Measurements from ENCODE around the gene C1QL4. TPM values are rescaled to one million over a fixed set of nuclear protein-coding genes. Genes with fewer than 3 reads are reported as not detected.

Gene C1QL4
- total and polyA plus RNA-seq, 9 of the 15 experiments (the other 6 are each of a cell fraction or from before 2014, with no cell fraction given) = 0.08 to 2.1 (median 0.31) TPM

DNA sequence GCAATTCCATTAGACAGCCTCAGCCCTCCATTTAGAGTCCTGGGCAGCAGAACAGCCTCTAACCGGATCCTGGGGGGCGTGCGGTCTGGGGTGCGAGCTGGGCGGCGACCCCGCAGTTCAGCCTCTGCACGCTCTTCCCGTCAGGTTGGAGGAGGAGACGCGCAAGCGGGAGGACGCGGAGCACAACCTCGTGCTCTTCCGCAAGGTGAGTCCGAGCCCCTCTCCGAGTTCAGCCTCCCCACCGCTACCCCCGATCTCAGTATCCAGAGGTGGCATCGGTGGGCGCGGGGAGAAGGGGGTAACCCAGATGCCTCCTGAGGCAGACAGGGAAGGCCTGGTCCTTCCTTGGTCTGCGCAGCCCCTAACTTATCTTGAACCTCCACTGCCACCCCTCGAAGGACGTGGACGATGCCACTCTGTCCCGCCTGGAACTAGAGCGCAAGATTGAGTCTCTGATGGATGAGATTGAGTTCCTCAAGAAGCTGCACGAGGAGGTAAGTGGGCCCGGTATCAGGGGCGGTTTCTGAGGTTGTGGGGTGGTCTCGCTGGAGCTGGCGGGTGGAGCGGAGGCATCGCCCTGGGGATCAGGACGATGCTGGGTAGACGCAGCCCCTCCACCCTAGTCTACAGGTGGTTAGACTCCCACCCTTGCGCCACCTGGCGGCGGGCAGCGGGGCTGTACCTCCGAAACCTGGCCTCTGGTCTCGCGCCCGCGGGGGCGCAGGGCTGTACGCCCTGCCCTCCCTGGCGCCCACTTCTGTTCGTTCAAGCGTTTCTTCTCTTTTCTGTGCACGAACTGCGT, 40.8 kb downstream of the C1QL4 start (continued):
- TF ChIP-seq, protein P1, sequence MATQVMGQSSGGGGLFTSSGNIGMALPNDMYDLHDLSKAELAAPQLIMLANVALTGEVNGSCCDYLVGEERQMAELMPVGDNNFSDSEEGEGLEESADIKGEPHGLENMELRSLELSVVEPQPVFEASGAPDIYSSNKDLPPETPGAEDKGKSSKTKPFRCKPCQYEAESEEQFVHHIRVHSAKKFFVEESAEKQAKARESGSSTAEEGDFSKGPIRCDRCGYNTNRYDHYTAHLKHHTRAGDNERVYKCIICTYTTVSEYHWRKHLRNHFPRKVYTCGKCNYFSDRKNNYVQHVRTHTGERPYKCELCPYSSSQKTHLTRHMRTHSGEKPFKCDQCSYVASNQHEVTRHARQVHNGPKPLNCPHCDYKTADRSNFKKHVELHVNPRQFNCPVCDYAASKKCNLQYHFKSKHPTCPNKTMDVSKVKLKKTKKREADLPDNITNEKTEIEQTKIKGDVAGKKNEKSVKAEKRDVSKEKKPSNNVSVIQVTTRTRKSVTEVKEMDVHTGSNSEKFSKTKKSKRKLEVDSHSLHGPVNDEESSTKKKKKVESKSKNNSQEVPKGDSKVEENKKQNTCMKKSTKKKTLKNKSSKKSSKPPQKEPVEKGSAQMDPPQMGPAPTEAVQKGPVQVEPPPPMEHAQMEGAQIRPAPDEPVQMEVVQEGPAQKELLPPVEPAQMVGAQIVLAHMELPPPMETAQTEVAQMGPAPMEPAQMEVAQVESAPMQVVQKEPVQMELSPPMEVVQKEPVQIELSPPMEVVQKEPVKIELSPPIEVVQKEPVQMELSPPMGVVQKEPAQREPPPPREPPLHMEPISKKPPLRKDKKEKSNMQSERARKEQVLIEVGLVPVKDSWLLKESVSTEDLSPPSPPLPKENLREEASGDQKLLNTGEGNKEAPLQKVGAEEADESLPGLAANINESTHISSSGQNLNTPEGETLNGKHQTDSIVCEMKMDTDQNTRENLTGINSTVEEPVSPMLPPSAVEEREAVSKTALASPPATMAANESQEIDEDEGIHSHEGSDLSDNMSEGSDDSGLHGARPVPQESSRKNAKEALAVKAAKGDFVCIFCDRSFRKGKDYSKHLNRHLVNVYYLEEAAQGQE (IDR thresholded peaks at IDR 0.05; ENCODE audit: borderline replicate concordance) = peak; percentile 40; the same call in 1 of the 2 replicates
- TF ChIP-seq, protein P1 (CRISPR knock-in tag; IDR thresholded peaks at IDR 0.05; ENCODE audit: low read depth) = no peak
- TF ChIP-seq, protein P2, sequence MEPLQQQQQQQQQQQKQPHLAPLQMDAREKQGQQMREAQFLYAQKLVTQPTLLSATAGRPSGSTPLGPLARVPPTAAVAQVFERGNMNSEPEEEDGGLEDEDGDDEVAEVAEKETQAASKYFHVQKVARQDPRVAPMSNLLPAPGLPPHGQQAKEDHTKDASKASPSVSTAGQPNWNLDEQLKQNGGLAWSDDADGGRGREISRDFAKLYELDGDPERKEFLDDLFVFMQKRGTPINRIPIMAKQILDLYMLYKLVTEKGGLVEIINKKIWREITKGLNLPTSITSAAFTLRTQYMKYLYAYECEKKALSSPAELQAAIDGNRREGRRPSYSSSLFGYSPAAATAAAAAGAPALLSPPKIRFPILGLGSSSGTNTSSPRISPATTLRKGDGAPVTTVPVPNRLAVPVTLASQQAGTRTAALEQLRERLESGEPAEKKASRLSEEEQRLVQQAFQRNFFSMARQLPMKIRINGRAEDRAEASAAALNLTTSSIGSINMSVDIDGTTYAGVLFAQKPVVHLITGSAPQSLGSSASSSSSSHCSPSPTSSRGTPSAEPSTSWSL (CRISPR knock-in tag; IDR thresholded peaks at IDR 0.05; ENCODE audit: borderline replicate concordance) = 0 out of 2 replicates have a peak, but pooled peaks have one; percentile 34
- TF ChIP-seq, protein P3, sequence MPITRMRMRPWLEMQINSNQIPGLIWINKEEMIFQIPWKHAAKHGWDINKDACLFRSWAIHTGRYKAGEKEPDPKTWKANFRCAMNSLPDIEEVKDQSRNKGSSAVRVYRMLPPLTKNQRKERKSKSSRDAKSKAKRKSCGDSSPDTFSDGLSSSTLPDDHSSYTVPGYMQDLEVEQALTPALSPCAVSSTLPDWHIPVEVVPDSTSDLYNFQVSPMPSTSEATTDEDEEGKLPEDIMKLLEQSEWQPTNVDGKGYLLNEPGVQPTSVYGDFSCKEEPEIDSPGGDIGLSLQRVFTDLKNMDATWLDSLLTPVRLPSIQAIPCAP (CRISPR knock-in tag; IDR thresholded peaks at IDR 0.05; ENCODE audit: borderline replicate concordance) = 0 out of 2 replicates have a peak, but pooled peaks have one; percentile 43
- TF ChIP-seq, protein P4, sequence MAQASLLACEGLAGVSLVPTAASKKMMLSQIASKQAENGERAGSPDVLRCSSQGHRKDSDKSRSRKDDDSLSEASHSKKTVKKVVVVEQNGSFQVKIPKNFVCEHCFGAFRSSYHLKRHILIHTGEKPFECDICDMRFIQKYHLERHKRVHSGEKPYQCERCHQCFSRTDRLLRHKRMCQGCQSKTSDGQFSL (CRISPR knock-in tag; IDR thresholded peaks at IDR 0.05) = no peak
- TF ChIP-seq, protein P4 (tag; IDR thresholded peaks at IDR 0.05) = 0 out of 4 replicates have a peak, but pooled peaks of 1 of the 2 experiments have one; percentile 27
- TF ChIP-seq, protein P5, sequence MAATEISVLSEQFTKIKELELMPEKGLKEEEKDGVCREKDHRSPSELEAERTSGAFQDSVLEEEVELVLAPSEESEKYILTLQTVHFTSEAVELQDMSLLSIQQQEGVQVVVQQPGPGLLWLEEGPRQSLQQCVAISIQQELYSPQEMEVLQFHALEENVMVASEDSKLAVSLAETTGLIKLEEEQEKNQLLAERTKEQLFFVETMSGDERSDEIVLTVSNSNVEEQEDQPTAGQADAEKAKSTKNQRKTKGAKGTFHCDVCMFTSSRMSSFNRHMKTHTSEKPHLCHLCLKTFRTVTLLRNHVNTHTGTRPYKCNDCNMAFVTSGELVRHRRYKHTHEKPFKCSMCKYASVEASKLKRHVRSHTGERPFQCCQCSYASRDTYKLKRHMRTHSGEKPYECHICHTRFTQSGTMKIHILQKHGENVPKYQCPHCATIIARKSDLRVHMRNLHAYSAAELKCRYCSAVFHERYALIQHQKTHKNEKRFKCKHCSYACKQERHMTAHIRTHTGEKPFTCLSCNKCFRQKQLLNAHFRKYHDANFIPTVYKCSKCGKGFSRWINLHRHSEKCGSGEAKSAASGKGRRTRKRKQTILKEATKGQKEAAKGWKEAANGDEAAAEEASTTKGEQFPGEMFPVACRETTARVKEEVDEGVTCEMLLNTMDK (IDR thresholded peaks at IDR 0.05; ENCODE audit: borderline replicate concordance, insufficient read depth, low read depth, low read length, poor library complexity, severe bottlenecking) = peak; percentile 93
- TF ChIP-seq, protein P6, sequence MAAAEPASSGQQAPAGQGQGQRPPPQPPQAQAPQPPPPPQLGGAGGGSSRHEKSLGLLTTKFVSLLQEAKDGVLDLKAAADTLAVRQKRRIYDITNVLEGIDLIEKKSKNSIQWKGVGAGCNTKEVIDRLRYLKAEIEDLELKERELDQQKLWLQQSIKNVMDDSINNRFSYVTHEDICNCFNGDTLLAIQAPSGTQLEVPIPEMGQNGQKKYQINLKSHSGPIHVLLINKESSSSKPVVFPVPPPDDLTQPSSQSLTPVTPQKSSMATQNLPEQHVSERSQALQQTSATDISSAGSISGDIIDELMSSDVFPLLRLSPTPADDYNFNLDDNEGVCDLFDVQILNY (CRISPR knock-in tag; IDR thresholded peaks at IDR 0.05) = no peak
- TF ChIP-seq HDGF (IDR thresholded peaks at IDR 0.05) (no peak), HDAC8 (tag; IDR thresholded peaks at IDR 0.05) (no peak), SMARCB1 (IDR thresholded peaks at IDR 0.05; ENCODE audit: insufficient read length, low read depth) (no peak)

All from K562 (cell line).